ENCODE data around the gene SOX18. TPM values are rescaled to one million over a fixed set of nuclear protein-coding genes. Genes with fewer than 3 reads are reported as not detected.

SOX18 gene
- total and polyA plus RNA-seq, 2 of the 13 experiments (the other 11 are each of a cell fraction or from before 2014, with no cell fraction given), result 1.6 to 1.9 TPM

DNA sequence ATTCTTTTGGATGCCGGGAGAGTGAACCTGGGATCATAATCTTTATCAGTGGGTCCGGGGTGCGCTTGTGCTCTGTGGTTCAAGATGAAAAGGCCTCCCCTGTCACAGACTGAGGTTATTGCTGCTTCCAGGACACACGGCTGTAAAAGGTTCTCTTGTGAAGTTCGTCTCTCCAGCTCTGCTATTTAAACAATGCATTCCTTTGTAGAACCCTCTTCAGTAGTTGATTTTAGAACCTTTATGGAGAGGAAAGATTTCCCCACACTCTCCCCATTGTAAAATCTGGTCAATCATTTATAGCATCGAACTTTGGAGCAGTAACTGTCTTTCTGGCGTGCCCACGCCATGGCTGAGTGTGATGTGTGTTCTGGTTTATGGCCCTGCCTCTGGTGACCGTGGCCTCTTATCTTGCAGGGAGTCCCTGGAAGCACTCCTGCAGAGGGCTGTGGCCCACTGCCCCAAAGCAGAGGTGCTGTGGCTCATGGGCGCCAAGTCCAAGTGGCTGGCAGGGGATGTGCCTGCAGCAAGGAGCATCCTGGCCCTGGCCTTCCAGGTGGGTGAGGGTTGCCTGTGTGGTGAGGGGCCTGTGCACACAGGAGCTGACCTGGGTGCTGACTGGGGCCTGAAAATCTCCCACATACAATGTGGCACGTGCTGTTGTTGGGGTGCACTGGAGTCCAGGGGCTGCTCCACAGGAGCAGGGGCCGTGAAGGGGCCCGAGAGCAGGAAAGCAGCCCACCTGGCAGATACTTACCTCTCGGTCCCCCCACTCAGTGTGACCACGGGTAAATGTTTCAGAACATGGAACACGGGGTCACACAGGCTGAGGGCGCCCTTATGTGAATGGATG, 25.1 kb downstream of the SOX18 start (continued):
- TF ChIP-seq KLF9 (CRISPR knock-in tag; IDR thresholded peaks at IDR 0.05; ENCODE audit: low read depth), result 0 out of 2 replicates have a peak, but pooled peaks have one; percentile 19
- no peak for TF ChIP-seq NPAS2 (CRISPR knock-in tag; IDR thresholded peaks at IDR 0.05; ENCODE audit: borderline replicate concordance)
- TF ChIP-seq, protein P1, sequence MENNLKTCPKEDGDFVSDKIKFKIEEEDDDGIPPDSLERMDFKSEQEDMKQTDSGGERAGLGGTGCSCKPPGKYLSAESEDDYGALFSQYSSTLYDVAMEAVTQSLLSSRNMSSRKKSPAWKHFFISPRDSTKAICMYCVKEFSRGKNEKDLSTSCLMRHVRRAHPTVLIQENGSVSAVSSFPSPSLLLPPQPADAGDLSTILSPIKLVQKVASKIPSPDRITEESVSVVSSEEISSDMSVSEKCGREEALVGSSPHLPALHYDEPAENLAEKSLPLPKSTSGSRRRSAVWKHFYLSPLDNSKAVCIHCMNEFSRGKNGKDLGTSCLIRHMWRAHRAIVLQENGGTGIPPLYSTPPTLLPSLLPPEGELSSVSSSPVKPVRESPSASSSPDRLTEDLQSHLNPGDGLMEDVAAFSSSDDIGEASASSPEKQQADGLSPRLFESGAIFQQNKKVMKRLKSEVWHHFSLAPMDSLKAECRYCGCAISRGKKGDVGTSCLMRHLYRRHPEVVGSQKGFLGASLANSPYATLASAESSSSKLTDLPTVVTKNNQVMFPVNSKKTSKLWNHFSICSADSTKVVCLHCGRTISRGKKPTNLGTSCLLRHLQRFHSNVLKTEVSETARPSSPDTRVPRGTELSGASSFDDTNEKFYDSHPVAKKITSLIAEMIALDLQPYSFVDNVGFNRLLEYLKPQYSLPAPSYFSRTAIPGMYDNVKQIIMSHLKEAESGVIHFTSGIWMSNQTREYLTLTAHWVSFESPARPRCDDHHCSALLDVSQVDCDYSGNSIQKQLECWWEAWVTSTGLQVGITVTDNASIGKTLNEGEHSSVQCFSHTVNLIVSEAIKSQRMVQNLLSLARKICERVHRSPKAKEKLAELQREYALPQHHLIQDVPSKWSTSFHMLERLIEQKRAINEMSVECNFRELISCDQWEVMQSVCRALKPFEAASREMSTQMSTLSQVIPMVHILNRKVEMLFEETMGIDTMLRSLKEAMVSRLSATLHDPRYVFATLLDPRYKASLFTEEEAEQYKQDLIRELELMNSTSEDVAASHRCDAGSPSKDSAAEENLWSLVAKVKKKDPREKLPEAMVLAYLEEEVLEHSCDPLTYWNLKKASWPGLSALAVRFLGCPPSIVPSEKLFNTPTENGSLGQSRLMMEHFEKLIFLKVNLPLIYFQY (CRISPR knock-in tag; IDR thresholded peaks at IDR 0.05; ENCODE audit: borderline replicate concordance), result peak; percentile 4; the same call in 1 of the 2 replicates
- peak; percentile 98 for TF ChIP-seq REPIN1 (CRISPR knock-in tag; IDR thresholded peaks at IDR 0.05; ENCODE audit: borderline replicate concordance, low read depth)
- TF ChIP-seq ZBTB10 (CRISPR knock-in tag; IDR thresholded peaks at IDR 0.05; ENCODE audit: borderline replicate concordance), result peak; percentile 92
- TF ChIP-seq ZNF564 (CRISPR knock-in tag; IDR thresholded peaks at IDR 0.05), result peak; percentile 97
- no peak for TF ChIP-seq ZNF296 (CRISPR knock-in tag; conservative IDR thresholded peaks at IDR 0.05)
- TF ChIP-seq REL (CRISPR knock-in tag; conservative IDR thresholded peaks at IDR 0.05), result no peak
- no peak for TF ChIP-seq MTA3 (CRISPR knock-in tag; IDR thresholded peaks at IDR 0.05)
- TF ChIP-seq GATA4 (IDR thresholded peaks at IDR 0.05; ENCODE audit: borderline replicate concordance, low read depth), result peak; percentile 70; the same call in 1 of the 2 replicates
- TF ChIP-seq, protein P2, sequence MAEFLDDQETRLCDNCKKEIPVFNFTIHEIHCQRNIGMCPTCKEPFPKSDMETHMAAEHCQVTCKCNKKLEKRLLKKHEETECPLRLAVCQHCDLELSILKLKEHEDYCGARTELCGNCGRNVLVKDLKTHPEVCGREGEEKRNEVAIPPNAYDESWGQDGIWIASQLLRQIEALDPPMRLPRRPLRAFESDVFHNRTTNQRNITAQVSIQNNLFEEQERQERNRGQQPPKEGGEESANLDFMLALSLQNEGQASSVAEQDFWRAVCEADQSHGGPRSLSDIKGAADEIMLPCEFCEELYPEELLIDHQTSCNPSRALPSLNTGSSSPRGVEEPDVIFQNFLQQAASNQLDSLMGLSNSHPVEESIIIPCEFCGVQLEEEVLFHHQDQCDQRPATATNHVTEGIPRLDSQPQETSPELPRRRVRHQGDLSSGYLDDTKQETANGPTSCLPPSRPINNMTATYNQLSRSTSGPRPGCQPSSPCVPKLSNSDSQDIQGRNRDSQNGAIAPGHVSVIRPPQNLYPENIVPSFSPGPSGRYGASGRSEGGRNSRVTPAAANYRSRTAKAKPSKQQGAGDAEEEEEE (CRISPR knock-in tag; IDR thresholded peaks at IDR 0.05; ENCODE audit: borderline replicate concordance), result no peak
- TF ChIP-seq ARID2 (CRISPR knock-in tag; IDR thresholded peaks at IDR 0.05; ENCODE audit: borderline replicate concordance), result peak; percentile 94; the same call in 1 of the 2 replicates

Data from HepG2 (cell line).